ENCODE data around the gene INSYN2A. TPM values are rescaled to one million over a fixed set of nuclear protein-coding genes. Genes with fewer than 3 reads are reported as not detected.

INSYN2A gene
- total RNA-seq, 1 donor from 2014 or later = not detected

- Histone ChIP-seq H3K27ac (no peak overlapping the region), H3K27me3 (no peaks in the 10 kb centered on the region), H3K36me3 (no peaks in the 10 kb centered on the region), H3K4me3 (peak overlapping the region; percentile 49 to 67), H3K9me3 (no peaks in the 10 kb centered on the region), H3K4me1 (peaks cover 10 to 11% of the 10 kb centered on the region in 2 donors)
- intact Hi-C loops (cut with DNase I) = no loop called here
- no peak for TF ChIP-seq CTCF (IDR thresholded peaks at IDR 0.05)
- no peak for DNase-seq (ENCODE audit: low spot score in 2 of 2)
These were observed 665 bp downstream of the INSYN2A start for GRCh38 chr10:127195571-127196281.

GRCh38 chr10:127195041-127195506 lies 1.3 kb downstream of the INSYN2A start:
- Histone ChIP-seq H3K36me3 (no peaks in the 10 kb centered on the region), H3K27me3 (no peaks in the 10 kb centered on the region), H3K4me3 (peak overlapping the region; percentile 49 to 67), H3K9me3 (no peaks in the 10 kb centered on the region), H3K27ac (no peak overlapping the region), H3K4me1 (peaks cover 10 to 11% of the 10 kb centered on the region in 2 donors)
- intact Hi-C loops (cut with DNase I) = no loop called here
- no peak for TF ChIP-seq CTCF (IDR thresholded peaks at IDR 0.05)
- DNase-seq (ENCODE audit: low spot score in 2 of 2) = no peak

- no peaks in the 10 kb centered on the region for H3K9me3 ChIP-seq
- no peaks in the 10 kb centered on the region for H3K36me3 ChIP-seq
- intact Hi-C loops (cut with DNase I) = no loop called here
- no peak for DNase-seq (ENCODE audit: low spot score in 2 of 2)
- no peak for TF ChIP-seq CTCF (IDR thresholded peaks at IDR 0.05)
- H3K4me3 ChIP-seq = peak overlapping the region; percentile 49 to 67
- no peak overlapping the region for H3K27ac ChIP-seq
- peaks cover 10 to 11% of the 10 kb centered on the region in 2 donors for H3K4me1 ChIP-seq
- no peaks in the 10 kb centered on the region for H3K27me3 ChIP-seq
These were observed 1.8 kb downstream of the INSYN2A start for GRCh38 chr10:127194599-127194998.

- TF ChIP-seq CTCF (IDR thresholded peaks at IDR 0.05) = no peak
- Histone ChIP-seq H3K27ac (no peak overlapping the region), H3K4me1 (peaks cover 10 to 11% of the 10 kb centered on the region in 2 donors), H3K36me3 (no peaks in the 10 kb centered on the region), H3K27me3 (no peaks in the 10 kb centered on the region), H3K4me3 (no peak overlapping the region), H3K9me3 (no peaks in the 10 kb centered on the region)
- no peak for DNase-seq (ENCODE audit: low spot score in 2 of 2)
- intact Hi-C loops (cut with DNase I) = no loop called here
These were observed 2.3 kb downstream of the INSYN2A start for GRCh38 chr10:127194111-127194510.

- no peaks in the 10 kb centered on the region for H3K9me3 ChIP-seq
- no peak for DNase-seq (ENCODE audit: low spot score in 2 of 2)
- H3K27ac ChIP-seq = no peak overlapping the region
- peaks cover 10 to 11% of the 10 kb centered on the region in 2 donors for H3K4me1 ChIP-seq
- intact Hi-C loops (cut with DNase I) = no loop called here
- no peaks in the 10 kb centered on the region for H3K36me3 ChIP-seq
- H3K27me3 ChIP-seq = no peaks in the 10 kb centered on the region
- no peak for TF ChIP-seq CTCF (IDR thresholded peaks at IDR 0.05)
- no peak overlapping the region for H3K4me3 ChIP-seq
These were observed 3.3 kb downstream of the INSYN2A start for GRCh38 chr10:127193125-127193524.

All from ascending aorta (tissue), 2 donors.